ENCODE results near the gene MMP17.

The MMP17 gene

GRCh38 chr12:131827961-131828534 lies at the start of gene MMP17:
Gene MMP17 (plus strand): TSS chr12:131828393. CDS start chr12:131828495, 102 bp downstream.
- H3K4me3 ChIP-seq (ENCODE audit: low read length), result peak within 1 kb of the TSS; percentile 76
- no peak; the same call in 1 of the 2 replicates for TF ChIP-seq CTCF (conservative IDR thresholded peaks at IDR 0.05; ENCODE audit: low read length)
- peak; percentile 68 for DNase-seq (ENCODE audit: low read depth)

DNA sequence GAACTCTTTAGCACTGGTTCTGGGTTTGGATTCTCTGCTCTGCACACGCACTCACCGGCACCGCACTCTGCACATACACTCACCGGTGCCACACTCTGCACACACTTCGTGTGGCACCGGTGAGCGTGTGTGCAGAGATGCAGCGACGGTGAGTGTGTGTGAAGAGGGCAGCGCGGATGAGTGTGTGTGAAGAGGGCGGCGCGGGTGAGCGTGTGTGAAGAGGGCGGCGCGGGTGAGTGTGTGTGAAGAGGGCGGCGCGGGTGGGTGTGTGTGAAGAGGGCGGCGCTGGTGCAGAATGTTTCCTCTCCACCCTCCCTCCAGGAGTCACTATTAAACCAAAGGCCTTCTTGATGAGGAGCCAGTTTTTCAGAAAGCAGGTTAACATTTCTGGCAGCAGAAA lies 49.2 kb upstream of the MMP17 start:
- H3K4me3 ChIP-seq (ENCODE audit: low read length), result no peak overlapping the region
- no peak for DNase-seq (ENCODE audit: low read depth)
- TF ChIP-seq CTCF (conservative IDR thresholded peaks at IDR 0.05; ENCODE audit: low read length), result no peak

DNA sequence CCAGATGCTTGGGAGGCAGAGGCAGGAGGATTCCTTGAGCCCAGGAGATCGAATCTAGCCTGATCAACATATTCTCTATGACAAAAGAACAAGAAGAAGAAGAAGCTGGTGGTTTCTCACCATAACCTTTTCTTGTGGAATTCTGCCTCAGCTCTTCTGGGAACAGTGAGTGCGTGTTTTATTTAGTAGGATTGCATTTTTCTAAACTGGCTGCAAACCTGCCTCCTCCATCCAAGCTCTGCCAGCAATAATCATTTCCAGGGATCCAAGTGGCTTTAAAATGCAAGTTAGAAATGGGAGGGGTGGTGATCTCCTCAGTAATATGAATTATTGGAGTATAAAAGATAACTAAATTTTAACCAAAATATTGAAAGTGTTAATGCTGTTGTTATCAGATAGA lies 46.1 kb upstream of the MMP17 start:
- no peak for TF ChIP-seq CTCF (conservative IDR thresholded peaks at IDR 0.05; ENCODE audit: low read length)
- H3K4me3 ChIP-seq (ENCODE audit: low read length), result no peak overlapping the region
- DNase-seq (ENCODE audit: low read depth), result peak; percentile 42

DNA sequence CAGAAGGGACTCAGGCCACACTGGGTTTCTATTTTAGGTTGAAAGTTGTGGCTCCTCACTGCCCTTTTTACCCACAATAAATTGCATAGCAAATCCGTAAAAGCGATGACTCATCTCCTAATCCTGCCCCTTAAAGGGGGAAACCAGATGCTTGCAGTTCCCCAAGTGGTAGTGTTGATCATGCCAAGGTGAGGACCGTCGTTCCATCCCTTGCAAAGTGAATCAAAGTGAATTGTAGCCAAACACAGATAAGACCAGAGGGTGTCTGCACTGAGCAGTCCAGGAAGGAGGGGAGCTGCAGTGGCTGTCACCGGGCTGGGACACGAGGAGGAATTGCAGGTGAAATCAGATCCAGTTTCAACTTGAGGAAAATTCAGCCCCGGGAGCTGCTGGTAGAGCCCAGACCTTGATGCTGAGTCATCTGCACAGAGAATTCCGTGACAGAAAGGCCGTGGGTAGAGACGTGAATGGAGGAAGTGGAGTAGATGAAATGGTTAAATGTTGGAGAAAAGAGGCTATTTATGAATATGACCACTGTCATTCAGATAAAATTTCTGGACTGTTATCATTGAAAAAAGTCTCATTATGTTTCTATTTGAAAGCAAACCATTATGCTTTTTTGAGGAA lies 44.2 kb upstream of the MMP17 start:
- peak; percentile 75 for DNase-seq (ENCODE audit: low read depth)

DNA sequence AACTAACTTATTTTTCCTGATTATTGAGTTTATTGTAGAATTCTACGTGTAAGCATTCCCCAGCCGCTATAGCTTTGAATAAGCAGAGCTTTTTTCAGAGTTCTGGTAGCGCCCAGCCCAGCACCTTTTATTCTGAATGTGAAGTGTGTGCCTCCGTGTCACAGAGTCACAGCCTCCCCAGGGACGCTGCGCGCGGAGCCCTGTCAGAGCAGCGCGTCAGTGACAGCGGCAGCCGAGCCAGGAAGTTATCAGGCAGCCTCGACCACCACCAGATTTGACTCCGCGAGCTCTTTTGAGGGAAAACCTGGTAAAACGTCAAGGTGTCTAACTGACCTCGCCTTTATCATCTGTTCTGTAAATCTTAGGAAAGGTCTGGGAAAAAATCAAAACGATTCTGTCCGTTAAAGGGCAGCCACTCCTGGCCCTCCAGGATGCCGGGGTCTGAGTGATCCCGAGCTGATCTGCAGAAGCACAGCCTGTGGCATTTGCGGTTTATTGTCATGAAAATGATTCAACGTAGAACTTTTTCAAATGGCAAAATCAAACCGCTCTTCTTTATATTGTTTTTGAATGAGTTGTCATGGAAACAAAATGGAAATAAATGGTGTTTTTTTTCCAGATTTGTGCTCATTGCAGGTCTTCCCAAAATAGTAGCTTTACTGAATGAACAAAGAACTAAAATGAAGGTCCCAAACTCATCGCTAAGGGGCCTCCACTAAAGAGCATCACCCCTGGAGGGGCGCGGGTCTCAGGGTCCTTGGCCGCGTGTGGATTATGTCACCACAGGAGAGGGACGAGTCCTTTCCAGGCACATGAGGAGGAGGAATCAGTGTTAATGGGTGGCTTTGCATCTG lies 43.1 kb upstream of the MMP17 start:
- no peak overlapping the region for H3K4me3 ChIP-seq (ENCODE audit: low read length)
- DNase-seq (ENCODE audit: low read depth), result peak; percentile 58
- TF ChIP-seq CTCF (conservative IDR thresholded peaks at IDR 0.05; ENCODE audit: low read length), result no peak

More for the DNA sequence above, 44.2 kb upstream of the MMP17 start:
- peak overlapping the region; percentile 32 for H3K4me3 ChIP-seq (ENCODE audit: low read length)
- peak; percentile 6; the same call in 1 of the 2 replicates for TF ChIP-seq CTCF (conservative IDR thresholded peaks at IDR 0.05; ENCODE audit: low read length)

- TF ChIP-seq CTCF (conservative IDR thresholded peaks at IDR 0.05; ENCODE audit: low read length), result no peak
- no peak overlapping the region for H3K4me3 ChIP-seq (ENCODE audit: low read length)
- no peak for DNase-seq (ENCODE audit: low read depth)
Observed at GRCh38 chr12:131785763-131786330, 42.3 kb upstream of the MMP17 start.
